SK-N-SH (cell line): Measurements from ENCODE around the gene DCUN1D3. TPM values are rescaled to one million over a fixed set of nuclear protein-coding genes. Genes with fewer than 3 reads are reported as not detected.
A peak's percentile ranks its signal among the peaks of the same experiment; 100 is the strongest.

Source experiments
- CTCF ChIA-PET: fragments of 300-600, 350-600 bp; formaldehyde crosslinking; extraction: SDS; loops from one replicate; lab custom pipeline; 2021; lab: Yijun Ruan, JAX
- POLR2A ChIA-PET: fragments of 350-600 bp; sonication (Branson Sonifier 250); formaldehyde crosslinking; extraction: SDS; loops from one replicate; lab custom pipeline; 2020; ENCODE audit warnings: antibody characterized with exemption, inconsistent platforms; lab: Yijun Ruan, JAX
- DNase-seq: peaks from one replicate; pipeline ENCODE4 v3.0.0; 2012
- H2AFZ ChIP-seq: fragments of 200-600 bp; sonication (generic); 2 replicates; pipeline ENCODE4 v1.8.1; 2016; ENCODE audit warnings: antibody characterized with exemption, mild to moderate bottlenecking, low read depth
- H3F3A ChIP-seq: fragments of 200-600 bp; sonication (generic); replicated peaks from 2 replicates; pipeline ENCODE3; 2016; ENCODE audit warnings: antibody characterized with exemption, mild to moderate bottlenecking; ENCODE audit not compliant: insufficient read depth
- H3K27ac ChIP-seq, 2 experiments: fragments of 200-500 bp in 1 of 2; fragments of 200-600 bp in 1 of 2; sonication (Bioruptor generic) in 1 of 2; sonication (generic), shearing (Covaris generic) in 1 of 2; 2 replicates each; pipeline versions ENCODE4 v1.5.1 to v1.6.1; 2014 to 2016; ENCODE audit warnings: low read depth in 2 of 2, inconsistent platforms in 1 of 2, low read length in 1 of 2, mild to moderate bottlenecking in 1 of 2, mixed read lengths in 1 of 2
- H3K27me3 ChIP-seq: fragments of 200-600 bp; sonication (generic), shearing (Covaris generic); 2 replicates; pipeline ENCODE4 v1.6.1; 2016; ENCODE audit warnings: mixed run types; ENCODE audit not compliant: insufficient read depth
- H3K36me3 ChIP-seq, 2 experiments: fragments of 200-500 bp in 1 of 2; fragments of 200-600 bp in 1 of 2; sonication (Bioruptor generic) in 1 of 2; sonication (generic) in 1 of 2; replicated peaks in 1 of 2; 2 replicates each; pipeline versions ENCODE3 to v1.5.1; 2014 to 2016; ENCODE audit warnings: low read length in 1 of 2, mild to moderate bottlenecking in 1 of 2; ENCODE audit not compliant: insufficient read depth in 2 of 2, control insufficient read depth in 1 of 2
- H3K4me1 ChIP-seq, 2 experiments: fragments of 200-500 bp in 1 of 2; fragments of 200-600 bp in 1 of 2; sonication (Bioruptor generic) in 1 of 2; sonication (generic), shearing (Covaris generic) in 1 of 2; 2 replicates each; pipeline versions ENCODE4 v1.5.1 to v1.6.1; 2014 to 2016; ENCODE audit warnings: low read depth in 1 of 2, low read length in 1 of 2, mixed run types in 1 of 2; ENCODE audit not compliant: insufficient read depth in 2 of 2, control insufficient read depth in 1 of 2
- H3K4me2 ChIP-seq: fragments of 200-600 bp; sonication (generic), shearing (Covaris generic); 2 replicates; pipeline ENCODE4 v1.6.1; 2017; ENCODE audit warnings: mixed run types
- H3K4me3 ChIP-seq, 2 experiments: fragments of 200-500 bp in 1 of 2; fragments of 200-600 bp in 1 of 2; sonication (Bioruptor generic) in 1 of 2; sonication (generic), shearing (Covaris generic) in 1 of 2; 2 replicates each; pipeline versions ENCODE4 v1.5.1 to v1.8.1; 2014 to 2016; ENCODE audit warnings: low read depth in 2 of 2, inconsistent platforms in 1 of 2, low read length in 1 of 2, mild to moderate bottlenecking in 1 of 2, mixed read lengths in 1 of 2, moderate library complexity in 1 of 2
- H3K79me2 ChIP-seq: fragments of 200-600 bp; sonication (generic); 2 replicates; pipeline ENCODE4 v1.8.1; 2017; ENCODE audit warnings: mild to moderate bottlenecking; ENCODE audit not compliant: insufficient read depth
- H3K9ac ChIP-seq: fragments of 200-600 bp; sonication (generic); 2 replicates; pipeline ENCODE4 v1.6.1; 2017; ENCODE audit warnings: mixed run types
- H3K9me2 ChIP-seq: fragments of 200-600 bp; sonication (generic); 2 replicates; pipeline ENCODE4 v1.6.1; 2017; ENCODE audit warnings: mixed run types
- H3K9me3 ChIP-seq: fragments of 200-600 bp; sonication (generic); 2 replicates; pipeline ENCODE4 v1.6.1; 2017; ENCODE audit warnings: mixed run types, mild to moderate bottlenecking, moderate library complexity
- H4K20me1 ChIP-seq: fragments of 200-600 bp; sonication (generic); 2 replicates; pipeline ENCODE4 v1.6.1; 2017; ENCODE audit warnings: mild to moderate bottlenecking, mixed run types; ENCODE audit not compliant: insufficient read depth
- EP300 ChIP-seq, 2 experiments: IDR thresholded peaks; 2 replicates each; pipeline versions ENCODE4 v1.4.0 to v1.6.1; 2012; ENCODE audit warnings: borderline replicate concordance in 1 of 2, low read depth in 1 of 2, low read length in 1 of 2
- EZH2phosphoT487 ChIP-seq: fragments of 200-600 bp; sonication (generic); IDR thresholded peaks from 2 replicates; pipeline ENCODE4 v1.6.1; 2017; ENCODE audit warnings: low read depth, mixed run types, mild to moderate bottlenecking, antibody characterized with exemption, moderate library complexity, borderline replicate concordance
- FOSL2 ChIP-seq: IDR thresholded peaks from 2 replicates; pipeline ENCODE4 v1.4.0; 2012; ENCODE audit warnings: low read depth, mild to moderate bottlenecking, moderate library complexity, borderline replicate concordance
- FOXJ3 ChIP-seq: sonication (generic); formaldehyde crosslinking; IDR thresholded peaks from 2 replicates; pipeline ENCODE4 v1.5.1; 2020; ENCODE audit warnings: mild to moderate bottlenecking, missing genetic modification reagents
- FOXM1 ChIP-seq: IDR thresholded peaks from 2 replicates; pipeline ENCODE4 v1.4.0; 2012; ENCODE audit warnings: low read depth, mild to moderate bottlenecking
- GATA2 ChIP-seq: sonication (generic); formaldehyde crosslinking; IDR thresholded peaks from 2 replicates; pipeline ENCODE4 v1.5.0; 2020; ENCODE audit warnings: mild to moderate bottlenecking, missing genetic modification reagents
- MXI1 ChIP-seq: IDR thresholded peaks from 2 replicates; pipeline ENCODE4 v1.6.1; 2012; ENCODE audit warnings: mild to moderate bottlenecking, low read depth, low read length, improper control_type of control experiment
- NFIC ChIP-seq: IDR thresholded peaks from 2 replicates; pipeline ENCODE4 v1.4.0; 2012; ENCODE audit warnings: borderline replicate concordance
- NRF1 ChIP-seq: IDR thresholded peaks from 2 replicates; pipeline ENCODE4 v1.6.1; 2012; ENCODE audit warnings: low read depth, mild to moderate bottlenecking, low read length
- POLR2AphosphoS5 ChIP-seq: IDR thresholded peaks from 2 replicates; pipeline ENCODE4 v1.6.1; 2012; ENCODE audit warnings: low read depth, low read length
- RAD21 ChIP-seq: IDR thresholded peaks from 2 replicates; pipeline ENCODE4 v1.6.1; 2012; ENCODE audit warnings: mild to moderate bottlenecking, low read length
- RFX5 ChIP-seq: IDR thresholded peaks from 2 replicates; pipeline ENCODE4 v1.6.1; 2012; ENCODE audit warnings: mild to moderate bottlenecking, improper control_type of control experiment, low read length
- RXRA ChIP-seq: IDR thresholded peaks from 2 replicates; pipeline ENCODE4 v1.4.0; 2012; ENCODE audit warnings: low read depth, mild to moderate bottlenecking, borderline replicate concordance
- SMC3 ChIP-seq: IDR thresholded peaks from 2 replicates; pipeline ENCODE4 v1.6.1; 2012; ENCODE audit warnings: low read depth, low read length, improper control_type of control experiment
- TCF12 ChIP-seq: IDR thresholded peaks from 2 replicates; pipeline ENCODE4 v1.4.0; 2012
- TEAD4 ChIP-seq: IDR thresholded peaks from 2 replicates; pipeline ENCODE4 v1.4.0; 2012; ENCODE audit warnings: mild to moderate bottlenecking, borderline replicate concordance; ENCODE audit not compliant: insufficient read depth
- WGBS: methylation state at CpG from one replicate; pipeline ENCODE4 v1.1.6; 2017; ENCODE audit warnings: low lambda C conversion rate; 5-methylcytosine and 5-hydroxymethylcytosine counted together
- polyA plus RNA-seq, 3 experiments: library from polyadenylated mRNA; depleted of rRNA; stranded (reverse); fragments of >200 nt; gene quantifications; 2 replicates each; pipeline ENCODE4 v1.2.3, GENCODE V29; 2012
- TF ChIP-seq, protein P1 (sequence below): IDR thresholded peaks from 2 replicates; pipeline ENCODE4 v1.6.1; 2012; ENCODE audit warnings: mild to moderate bottlenecking, low read depth, low read length, moderate library complexity
- TF ChIP-seq, protein P2 (sequence below): fragments of 150-350 bp; IDR thresholded peaks from 2 replicates; pipeline ENCODE4 v1.6.1; 2016; ENCODE audit warnings: mild to moderate bottlenecking, low read depth, low read length

Gene DCUN1D3
- polyA plus RNA-seq, 1 of the 3 experiments (the other 2 are of a cell fraction) = 4.7 TPM

DNA sequence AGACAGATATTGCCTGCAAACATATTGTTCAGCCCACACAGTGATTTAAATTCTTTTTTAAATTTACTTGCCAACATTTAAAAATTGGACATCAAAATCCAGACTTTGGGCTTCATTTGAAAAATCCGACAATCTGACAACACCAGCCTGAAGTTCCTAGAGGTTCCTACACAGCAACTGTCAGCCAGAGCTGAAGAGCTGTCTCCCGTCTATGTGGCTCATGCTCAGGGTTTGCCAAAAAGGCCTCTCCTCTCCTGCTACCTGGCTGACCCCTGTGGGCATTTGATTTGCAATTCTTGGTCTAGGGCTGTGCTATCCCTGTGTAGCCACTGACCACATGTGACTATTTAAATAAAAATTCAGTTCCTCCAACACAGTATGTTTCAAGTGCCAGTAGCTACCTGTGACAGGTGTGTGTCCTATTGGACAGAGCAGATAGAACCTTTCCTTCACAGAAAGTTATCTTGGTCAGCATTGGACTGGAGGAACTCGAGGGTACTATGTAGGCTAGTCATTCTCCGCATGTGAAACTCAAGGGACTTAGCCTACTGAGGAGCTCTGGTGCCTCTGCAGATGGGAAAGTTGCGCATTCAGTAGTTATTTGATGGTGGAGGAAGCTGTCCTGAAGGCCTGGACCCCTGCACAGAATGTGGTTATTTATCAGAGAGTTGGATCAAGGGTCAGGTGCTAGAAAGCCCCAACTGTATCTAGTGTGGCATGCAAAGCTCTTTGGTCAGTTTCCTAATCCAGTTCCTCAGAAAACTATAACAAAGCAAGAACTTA, 3.1 kb upstream of the DCUN1D3 start:
- H3F3A ChIP-seq = peaks cover 21% of the 10 kb centered on the region
- H3K36me3 ChIP-seq = peaks cover 3 to 5% of the 10 kb centered on the region in 2 experiments
- ChIA-PET CTCF (interaction anchor here (1.9 to 2.1 kb wide), 2 partner anchors 53 to 181 kb away, joined by 4 to 6 read pairs; no protein-coding TSS in a partner anchor), POLR2A (no interaction called here)
- no peaks in the 10 kb centered on the region for H3K9me2 ChIP-seq
- WGBS = 92% methylated on average over 2 of the region's 5 CpGs
- no peaks in the 10 kb centered on the region for H3K27me3 ChIP-seq
- H3K79me2 ChIP-seq = peaks cover 55% of the 10 kb centered on the region
- 0 out of 2 replicates have a peak overlapping the region, but pooled peaks have one; percentile 18 for H3K4me2 ChIP-seq
- H3K27ac ChIP-seq = peak overlapping the region in 1 of 2 experiments; percentile 85; a peak in 2 of 4 replicates
- H3K9ac ChIP-seq = no peak overlapping the region
- no peak overlapping the region for H3K4me3 ChIP-seq
- H3K9me3 ChIP-seq = no peaks in the 10 kb centered on the region
- no peak overlapping the region for H2AFZ ChIP-seq
- no peak for DNase-seq
- peaks cover 4% of the 10 kb centered on the region; the same call in 1 of the 2 replicates for H4K20me1 ChIP-seq
- peaks cover 17 to 43% of the 10 kb centered on the region in 2 experiments for H3K4me1 ChIP-seq
- TF ChIP-seq FOXJ3 (CRISPR knock-in tag) (no peak), RFX5 (no peak), GATA2 (no peak), MXI1 (no peak), NRF1 (no peak), POLR2AphosphoS5 (no peak), FOSL2 (no peak), NFIC (no peak), EP300 (IDR thresholded peaks at IDR 0.05; ENCODE audit: borderline replicate concordance in 1 of 2, low read depth in 1 of 2, low read length in 1 of 2) (no peak), RXRA (no peak), TCF12 (no peak), TEAD4 (no peak), RAD21 (no peak), EZH2phosphoT487 (no peak), SMC3 (no peak), FOXM1 (no peak)
- TF ChIP-seq, protein P1, sequence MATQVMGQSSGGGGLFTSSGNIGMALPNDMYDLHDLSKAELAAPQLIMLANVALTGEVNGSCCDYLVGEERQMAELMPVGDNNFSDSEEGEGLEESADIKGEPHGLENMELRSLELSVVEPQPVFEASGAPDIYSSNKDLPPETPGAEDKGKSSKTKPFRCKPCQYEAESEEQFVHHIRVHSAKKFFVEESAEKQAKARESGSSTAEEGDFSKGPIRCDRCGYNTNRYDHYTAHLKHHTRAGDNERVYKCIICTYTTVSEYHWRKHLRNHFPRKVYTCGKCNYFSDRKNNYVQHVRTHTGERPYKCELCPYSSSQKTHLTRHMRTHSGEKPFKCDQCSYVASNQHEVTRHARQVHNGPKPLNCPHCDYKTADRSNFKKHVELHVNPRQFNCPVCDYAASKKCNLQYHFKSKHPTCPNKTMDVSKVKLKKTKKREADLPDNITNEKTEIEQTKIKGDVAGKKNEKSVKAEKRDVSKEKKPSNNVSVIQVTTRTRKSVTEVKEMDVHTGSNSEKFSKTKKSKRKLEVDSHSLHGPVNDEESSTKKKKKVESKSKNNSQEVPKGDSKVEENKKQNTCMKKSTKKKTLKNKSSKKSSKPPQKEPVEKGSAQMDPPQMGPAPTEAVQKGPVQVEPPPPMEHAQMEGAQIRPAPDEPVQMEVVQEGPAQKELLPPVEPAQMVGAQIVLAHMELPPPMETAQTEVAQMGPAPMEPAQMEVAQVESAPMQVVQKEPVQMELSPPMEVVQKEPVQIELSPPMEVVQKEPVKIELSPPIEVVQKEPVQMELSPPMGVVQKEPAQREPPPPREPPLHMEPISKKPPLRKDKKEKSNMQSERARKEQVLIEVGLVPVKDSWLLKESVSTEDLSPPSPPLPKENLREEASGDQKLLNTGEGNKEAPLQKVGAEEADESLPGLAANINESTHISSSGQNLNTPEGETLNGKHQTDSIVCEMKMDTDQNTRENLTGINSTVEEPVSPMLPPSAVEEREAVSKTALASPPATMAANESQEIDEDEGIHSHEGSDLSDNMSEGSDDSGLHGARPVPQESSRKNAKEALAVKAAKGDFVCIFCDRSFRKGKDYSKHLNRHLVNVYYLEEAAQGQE = no peak
- TF ChIP-seq, protein P2, sequence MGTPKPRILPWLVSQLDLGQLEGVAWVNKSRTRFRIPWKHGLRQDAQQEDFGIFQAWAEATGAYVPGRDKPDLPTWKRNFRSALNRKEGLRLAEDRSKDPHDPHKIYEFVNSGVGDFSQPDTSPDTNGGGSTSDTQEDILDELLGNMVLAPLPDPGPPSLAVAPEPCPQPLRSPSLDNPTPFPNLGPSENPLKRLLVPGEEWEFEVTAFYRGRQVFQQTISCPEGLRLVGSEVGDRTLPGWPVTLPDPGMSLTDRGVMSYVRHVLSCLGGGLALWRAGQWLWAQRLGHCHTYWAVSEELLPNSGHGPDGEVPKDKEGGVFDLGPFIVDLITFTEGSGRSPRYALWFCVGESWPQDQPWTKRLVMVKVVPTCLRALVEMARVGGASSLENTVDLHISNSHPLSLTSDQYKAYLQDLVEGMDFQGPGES = no peak
